Left colon (tissue), 2 donors: Measurements from ENCODE around the gene SLC44A4. TPM values are rescaled to one million over a fixed set of nuclear protein-coding genes. Genes with fewer than 3 reads are reported as not detected.
"Not testable (repeated sequence)": the region's sequence is repeated elsewhere in the genome, so short reads cannot be mapped to it uniquely, and the experiment has no call there.

ENCODE experiments used
- ATAC-seq: fragments of 200-7000 bp; cut with Tn5 transposase; one replicate; pipeline ENCODE4 v1.9.1; 2020; ENCODE audit warnings: mild to moderate bottlenecking, moderate library complexity
- DNase-seq, 2 donors: peaks; one replicate each; pipeline ENCODE4 v3.0.0-alpha.2; 2020
- intact Hi-C, 2 donors: fragments of 100-400 bp; cut with DNase I in 1 of 2; cut with micrococcal nuclease in 1 of 2; formaldehyde crosslinking; loops; one replicate each; pipeline versions ENCODE4 v1.11.2 to v1.14.0; 2022; cut with DNase I, micrococcal nuclease
- total RNA-seq, 2 donors: library from RNA; stranded (reverse); fragmentation: NEBNext Ultra II Directional; extraction: Animal tissue kit (Norgen Biotek cat#: 25700); gene quantifications; one replicate each; pipeline ENCODE4 v1.2.1, GENCODE V29; 2021
- donor health status: DM: no; HTN: no; CAD: no.
- donor health status: DM: yes; HTN: yes; CAD: no.

The SLC44A4 gene
- total RNA-seq, 2 donors from 2014 or later: 763 to 988 TPM

DNA sequence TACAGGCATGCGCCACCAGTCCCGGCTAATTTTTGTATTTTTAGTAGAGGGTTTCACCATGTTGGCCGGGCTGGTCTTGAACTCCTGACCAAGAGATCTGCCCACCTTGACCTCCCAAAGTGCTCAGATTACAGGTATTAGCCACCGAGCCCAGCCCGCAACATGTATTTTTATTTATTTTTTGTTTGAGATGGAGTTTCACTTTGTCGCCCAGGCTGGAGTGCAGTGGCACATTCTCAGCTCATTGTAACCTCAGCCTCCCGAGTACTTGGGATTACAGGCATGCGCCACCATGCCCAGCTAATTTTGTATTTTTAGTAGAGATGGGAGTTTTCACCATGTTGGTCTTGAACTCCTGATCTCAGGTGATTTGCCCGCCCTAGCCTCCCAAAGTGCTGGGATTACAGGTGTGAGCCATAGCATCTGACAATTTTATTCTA is 40.7 kb downstream of the SLC44A4 start:
- intact Hi-C loops, DNase-seq, ATAC-seq: not testable (repeated sequence)

- ATAC-seq (peak; percentile 56), DNase-seq (no peak)
- intact Hi-C loops: no loop called here
Observed at GRCh38 chr6:31837369-31838113, 41.3 kb downstream of the SLC44A4 start.

- no peak for ATAC-seq
- no peak for DNase-seq
- intact Hi-C loops: no loop called here
Observed at GRCh38 chr6:31836474-31837368, 42.1 kb downstream of the SLC44A4 start.

DNA sequence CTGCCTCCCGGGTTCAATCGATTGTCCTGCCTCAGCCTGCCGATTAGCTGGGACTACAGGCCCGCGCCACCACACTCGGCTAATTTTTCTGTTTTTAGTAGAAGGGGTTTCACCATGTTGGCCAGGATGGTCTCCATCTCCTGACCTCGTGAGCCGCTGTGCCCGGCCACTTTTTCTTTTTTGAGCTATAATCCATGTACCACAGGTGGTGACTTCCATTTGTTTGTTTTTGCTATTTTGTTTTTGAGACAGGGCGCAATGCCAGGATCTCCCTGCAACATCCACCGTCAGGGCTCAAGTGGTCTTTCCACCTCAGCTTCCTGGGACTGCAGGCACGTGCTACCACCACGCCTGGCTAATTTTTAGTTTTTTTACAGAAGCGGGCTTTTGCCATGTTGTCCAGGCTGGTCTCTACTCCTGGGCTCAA is 42.7 kb downstream of the SLC44A4 start:
- DNase-seq (no peak), ATAC-seq (no peak)
- intact Hi-C loops: no loop called here

DNA sequence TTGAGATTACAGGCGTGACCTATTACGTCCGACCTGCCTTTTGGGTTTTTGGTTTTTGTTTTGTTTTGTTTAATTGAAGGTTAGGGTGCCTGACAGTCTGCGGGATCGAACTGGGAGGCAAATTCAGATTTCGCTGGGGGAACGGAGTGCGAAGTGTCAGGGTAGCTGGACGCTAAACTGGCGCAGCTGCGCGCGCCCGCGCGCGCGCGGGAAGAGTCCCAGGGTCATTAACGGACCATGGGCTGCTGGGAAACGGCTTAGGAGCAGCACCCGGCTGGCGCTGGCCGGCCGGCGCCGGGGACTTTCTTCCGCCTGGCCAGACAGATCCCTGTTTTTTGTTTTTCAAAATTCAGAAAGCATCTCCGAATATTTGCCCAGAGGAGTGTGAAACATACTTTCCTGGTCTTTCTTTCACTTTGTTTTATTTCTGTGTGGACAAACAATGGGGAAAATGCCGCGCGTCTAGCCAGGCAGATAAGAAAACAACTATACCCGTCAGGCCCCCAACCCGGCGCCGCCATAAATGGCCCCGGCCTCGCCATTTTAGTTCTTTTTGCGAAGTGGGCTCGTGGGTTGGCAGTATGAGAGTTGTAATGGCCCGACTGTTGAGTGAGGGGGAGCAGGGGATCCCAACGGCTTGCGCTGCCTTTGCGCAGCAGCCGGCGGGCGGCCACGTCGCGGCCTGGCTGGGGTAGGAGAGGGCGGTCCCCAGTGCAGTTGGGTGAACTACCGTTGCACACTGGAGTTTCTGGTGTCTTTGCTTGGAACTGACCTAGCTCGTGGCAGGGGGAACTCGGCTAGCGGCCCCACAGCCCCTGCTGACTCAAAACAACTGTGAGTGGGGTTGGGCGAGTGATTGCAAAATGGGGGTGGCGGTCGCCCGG is 44.2 kb downstream of the SLC44A4 start:
- DNase-seq: peak; percentile 90
- intact Hi-C loops: loop anchor here in 1 of 2 donors (5.0 kb wide), 1 partner anchor 97 kb away; the partner anchor contains the start of gene CLIC1
- peak; percentile 73 for ATAC-seq

DNA sequence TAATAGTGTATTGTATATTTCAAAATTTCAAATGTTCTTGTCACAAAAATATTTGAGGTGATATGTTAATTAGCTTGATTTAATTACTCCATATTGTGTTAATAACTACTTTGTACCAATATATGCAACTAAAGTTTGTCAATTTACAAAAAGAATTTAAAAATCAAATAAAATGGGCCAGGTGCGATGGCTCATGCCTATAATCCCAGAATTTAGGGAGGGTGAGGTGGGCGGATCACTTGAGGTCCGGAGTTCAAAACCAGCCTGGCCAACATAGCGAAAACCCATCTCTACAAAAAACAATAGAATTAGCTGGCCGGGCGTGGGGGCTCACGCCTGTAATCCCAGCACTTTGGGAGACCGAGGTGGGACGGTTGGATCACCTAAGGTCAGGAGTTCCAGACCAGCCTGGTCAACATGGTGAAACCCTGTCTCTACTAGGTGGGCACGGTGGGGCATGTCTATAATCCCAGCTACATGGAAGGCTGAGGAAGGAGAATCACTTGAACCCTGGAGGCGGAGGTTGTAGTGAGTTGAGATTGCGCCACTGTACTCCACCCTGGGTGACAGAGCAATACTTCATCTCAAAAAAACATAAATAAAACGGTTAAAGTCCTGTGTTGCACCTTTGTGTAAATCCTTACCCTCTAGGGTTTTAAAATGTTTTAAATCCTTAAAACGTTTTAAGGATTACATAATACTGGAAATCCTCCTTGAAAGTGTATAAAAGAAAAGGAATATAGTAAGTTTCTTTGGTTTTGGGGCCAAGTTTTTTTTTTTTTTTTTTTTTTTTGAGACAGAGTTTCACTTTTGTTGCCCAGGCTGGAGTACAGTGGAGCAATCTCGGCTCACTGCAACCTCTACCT is 47.2 kb downstream of the SLC44A4 start:
- no peak for DNase-seq

GRCh38 chr6:31830886-31831335 is 47.9 kb downstream of the SLC44A4 start:
- intact Hi-C loops: loop anchor here in 1 of 2 donors (5.0 kb wide), 1 partner anchor 94 kb away; the partner anchor contains the start of gene CLIC1
- DNase-seq (no peak), ATAC-seq (no peak)

More for the DNA sequence above, 47.2 kb downstream of the SLC44A4 start:
- no peak for ATAC-seq
- intact Hi-C loops: loop anchor here in 1 of 2 donors (5.0 kb wide), 1 partner anchor 94 kb away; the partner anchor contains the start of gene CLIC1

- DNase-seq: no peak
- intact Hi-C loops: loop anchor here in 1 of 2 donors (5.0 kb wide), 1 partner anchor 92 kb away; the partner anchor contains the start of gene CLIC1
- ATAC-seq: no peak
Observed at GRCh38 chr6:31829633-31830283, 49.0 kb downstream of the SLC44A4 start.

- intact Hi-C loops: no loop called here
Observed at GRCh38 chr6:31827286-31828079, 51.3 kb downstream of the SLC44A4 start, which contains the start of gene HSPA1B. Gene HSPA1B (plus strand): TSS chr6:31827738. CDS start chr6:31827951, 213 bp downstream.

GRCh38 chr6:31826793-31827285 is 52.0 kb downstream of the SLC44A4 start:
- intact Hi-C loops: no loop called here
- DNase-seq (peak; percentile 88 to 94), ATAC-seq (peak; percentile 58)

More at GRCh38 chr6:31827286-31828079, 51.3 kb downstream of the SLC44A4 start, which contains the start of gene HSPA1B:
- ATAC-seq (peak; percentile 77), DNase-seq (peak; percentile 98 to 99)

DNA sequence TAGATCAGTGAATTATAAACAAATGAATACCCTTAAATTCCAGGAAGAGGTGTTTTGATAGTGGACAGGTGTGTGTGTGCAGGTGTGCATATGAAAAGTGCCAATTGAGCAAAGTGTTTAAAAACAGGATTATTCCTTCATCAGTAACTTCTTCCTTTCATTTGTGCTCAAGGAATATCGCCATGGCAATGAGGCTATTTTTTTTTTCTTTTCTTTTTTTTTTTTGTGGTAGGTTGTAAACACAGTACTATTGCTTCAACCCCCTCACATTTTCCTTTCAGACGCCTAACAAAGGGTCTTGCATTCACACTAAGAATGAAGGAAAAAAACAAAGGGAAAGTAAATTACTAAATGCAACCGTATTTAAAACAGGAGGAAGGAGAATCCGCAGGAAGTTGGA is 53.2 kb downstream of the SLC44A4 start:
- no peak for ATAC-seq
- no peak for DNase-seq
- intact Hi-C loops: no loop called here

DNA sequence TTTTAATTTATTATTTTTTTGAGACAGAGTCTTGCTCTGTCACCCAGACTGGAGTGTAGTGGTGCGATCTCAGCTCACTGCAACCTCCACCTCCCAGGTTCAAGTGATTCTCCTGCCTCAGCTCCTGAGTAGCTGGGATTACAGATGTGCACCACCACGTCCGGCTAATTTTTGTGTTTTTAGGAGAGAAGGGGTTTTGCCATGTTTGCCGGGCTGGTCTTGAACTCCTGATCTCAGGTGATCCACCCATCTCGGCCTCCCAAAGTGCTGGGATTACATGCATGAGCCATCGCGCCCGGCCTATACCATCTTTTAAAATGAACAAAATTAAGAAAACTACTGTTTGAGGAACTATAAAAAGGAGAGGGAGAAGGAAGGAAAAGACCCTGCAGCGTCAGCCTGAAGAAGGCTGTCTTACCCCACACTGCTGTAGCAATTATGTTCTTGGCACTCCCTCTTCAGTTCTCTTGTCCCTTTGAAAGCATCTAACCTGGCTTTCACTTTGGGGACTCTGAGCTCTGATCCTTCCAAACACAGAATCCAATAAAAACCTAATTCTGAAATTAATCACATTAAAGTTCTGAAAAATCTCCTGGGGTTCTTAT is 55.1 kb downstream of the SLC44A4 start:
- DNase-seq, intact Hi-C loops, ATAC-seq: not testable (repeated sequence)

DNA sequence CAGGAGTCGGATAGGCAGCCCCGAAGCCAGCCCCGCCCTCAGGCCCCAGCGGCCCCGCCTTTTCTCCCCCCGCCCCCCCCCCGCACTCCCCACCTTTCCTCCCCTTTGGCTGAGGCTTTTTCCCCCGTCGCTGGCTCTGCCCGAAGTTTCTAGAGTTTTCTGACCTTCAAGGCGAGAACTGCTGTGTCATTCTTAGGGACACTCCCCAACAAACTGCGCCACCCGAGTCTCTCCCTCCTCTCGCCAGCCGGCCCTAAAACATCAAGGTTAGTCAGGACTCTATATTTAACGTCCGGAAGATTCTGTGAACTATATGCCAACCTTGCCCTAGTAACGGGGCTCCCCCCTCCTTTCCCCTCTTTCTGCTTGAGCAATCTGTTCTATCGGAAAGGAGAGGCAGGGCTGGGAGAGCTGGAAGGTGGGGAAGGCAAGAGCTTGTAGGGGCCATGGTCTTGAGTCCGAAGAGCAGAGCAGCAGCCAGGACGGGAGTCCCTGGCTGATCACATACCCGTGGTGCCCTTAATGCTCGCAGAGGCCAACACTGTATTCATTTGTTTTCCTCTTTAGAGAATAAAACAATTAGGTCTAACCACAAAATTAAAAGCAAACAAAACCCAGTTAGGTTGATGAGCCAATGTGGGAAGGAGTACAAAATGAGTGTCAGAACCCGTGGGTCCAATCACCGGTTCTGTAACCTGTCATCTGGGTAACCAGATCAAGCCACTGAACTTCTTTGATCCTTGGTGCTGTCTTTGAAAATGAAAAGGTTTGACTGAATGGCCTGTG is 56.6 kb downstream of the SLC44A4 start:
- intact Hi-C loops: no loop called here
- peak; percentile 83 to 93 for DNase-seq
- peak; percentile 63 for ATAC-seq

- intact Hi-C loops: no loop called here
- peak; percentile 89 to 96 for DNase-seq
- ATAC-seq: peak; percentile 63
Observed at GRCh38 chr6:31821301-31822035, 57.3 kb downstream of the SLC44A4 start.
